B cell (primary cell): ENCODE measurements around the gene PRXL2B.

ENCODE experiments used
- EZH2 ChIP-seq: IDR thresholded peaks from 2 replicates; pipeline ENCODE4 v1.6.1; 2012; ENCODE audit warnings: borderline replicate concordance, low read depth, mild to moderate bottlenecking, moderate library complexity, low read length; ENCODE audit not compliant: insufficient read depth, poor library complexity, severe bottlenecking
- TF ChIP-seq, protein P1 (sequence below): fragments of 200-600 bp; IDR thresholded peaks from one replicate; pipeline ENCODE4 v1.8.0; 2022; ENCODE audit warnings: antibody characterized with exemption, mild to moderate bottlenecking

DNA sequence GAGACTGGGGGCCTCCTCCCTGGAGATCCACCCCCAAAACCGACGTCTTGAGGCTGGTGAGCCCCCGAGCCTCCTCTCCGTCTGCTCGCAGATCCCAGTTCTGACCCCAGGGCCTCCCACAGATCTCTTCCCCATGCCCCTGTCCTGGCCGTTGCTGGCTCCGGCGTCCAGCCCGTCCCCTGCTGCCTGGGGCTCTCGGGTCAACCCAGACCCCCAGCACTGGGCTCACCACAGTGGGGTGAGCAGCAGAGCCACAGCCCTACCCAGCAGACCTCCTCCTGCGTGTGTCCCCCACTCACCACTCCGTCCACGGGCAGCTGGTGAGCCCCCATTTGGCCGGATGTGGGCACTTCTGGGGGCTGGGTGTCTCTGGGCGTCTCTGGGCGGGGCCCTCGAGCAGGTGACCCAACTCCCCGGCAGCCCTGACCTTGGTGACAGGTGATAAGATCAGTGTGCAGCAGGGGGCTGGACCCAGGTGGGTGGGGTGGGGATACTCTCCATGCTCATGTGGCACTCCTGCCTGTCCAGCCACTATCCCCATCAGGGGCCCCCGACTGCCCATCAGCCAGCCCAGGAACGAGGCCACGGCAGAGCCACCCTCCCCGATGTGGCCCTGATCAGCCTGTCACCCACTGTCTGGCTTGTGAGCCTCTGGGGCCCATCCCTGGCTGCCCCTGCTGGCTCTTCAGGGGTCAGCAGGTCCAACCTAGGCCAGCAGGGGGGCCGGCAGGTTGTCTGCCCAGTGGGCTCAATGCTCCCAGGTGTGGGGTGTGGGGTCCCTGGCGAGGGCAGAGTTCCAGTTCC lies 29.7 kb upstream of the PRXL2B start:
- TF ChIP-seq, protein P1, sequence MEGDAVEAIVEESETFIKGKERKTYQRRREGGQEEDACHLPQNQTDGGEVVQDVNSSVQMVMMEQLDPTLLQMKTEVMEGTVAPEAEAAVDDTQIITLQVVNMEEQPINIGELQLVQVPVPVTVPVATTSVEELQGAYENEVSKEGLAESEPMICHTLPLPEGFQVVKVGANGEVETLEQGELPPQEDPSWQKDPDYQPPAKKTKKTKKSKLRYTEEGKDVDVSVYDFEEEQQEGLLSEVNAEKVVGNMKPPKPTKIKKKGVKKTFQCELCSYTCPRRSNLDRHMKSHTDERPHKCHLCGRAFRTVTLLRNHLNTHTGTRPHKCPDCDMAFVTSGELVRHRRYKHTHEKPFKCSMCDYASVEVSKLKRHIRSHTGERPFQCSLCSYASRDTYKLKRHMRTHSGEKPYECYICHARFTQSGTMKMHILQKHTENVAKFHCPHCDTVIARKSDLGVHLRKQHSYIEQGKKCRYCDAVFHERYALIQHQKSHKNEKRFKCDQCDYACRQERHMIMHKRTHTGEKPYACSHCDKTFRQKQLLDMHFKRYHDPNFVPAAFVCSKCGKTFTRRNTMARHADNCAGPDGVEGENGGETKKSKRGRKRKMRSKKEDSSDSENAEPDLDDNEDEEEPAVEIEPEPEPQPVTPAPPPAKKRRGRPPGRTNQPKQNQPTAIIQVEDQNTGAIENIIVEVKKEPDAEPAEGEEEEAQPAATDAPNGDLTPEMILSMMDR: no peak
- TF ChIP-seq EZH2: no peak
